HL-60 (cell line): ENCODE data around the gene KIR3DL1.
A peak's percentile ranks its signal among the peaks of the same experiment; 100 is the strongest.

Source experiments
- CTCF ChIP-seq: IDR thresholded peaks from one replicate; pipeline ENCODE4 v1.5.1; 2011; ENCODE audit warnings: low read length, control low read depth, inconsistent platforms; ENCODE audit not compliant: insufficient read depth
- POLR2AphosphoS5 ChIP-seq: IDR thresholded peaks from 2 replicates; pipeline ENCODE4 v1.6.1; 2012; ENCODE audit warnings: low read depth
- REST ChIP-seq: IDR thresholded peaks from 2 replicates; pipeline ENCODE4 v1.6.1; 2012; ENCODE audit warnings: low read depth; ENCODE audit not compliant: insufficient replicate concordance

- TF ChIP-seq CTCF (no peak), POLR2AphosphoS5 (peak; percentile 61), REST (no peak)
Measured at GRCh38 chr19:54851353-54851752, 35.1 kb downstream of the KIR3DL1 start.
